PC-3 (cell line): Measurements from ENCODE around the gene REEP6.

Experiments used
- EZH2 ChIP-seq: fragments of 300-600 bp; sonication (generic); IDR thresholded peaks from one replicate; pipeline ENCODE4 v1.6.1; 2017; ENCODE audit warnings: antibody characterized with exemption, mild to moderate bottlenecking, low read length; ENCODE audit not compliant: unreplicated experiment
- EZH2phosphoT487 ChIP-seq: fragments of 300-600 bp; sonication (generic); IDR thresholded peaks from 2 replicates; pipeline ENCODE4 v1.6.1; 2018; ENCODE audit warnings: mild to moderate bottlenecking, antibody characterized with exemption, low read length, borderline replicate concordance
- TF ChIP-seq, protein P1 (sequence below): fragments of 300-600 bp; sonication (generic); conservative IDR thresholded peaks from 2 replicates; pipeline ENCODE4 v1.5.1; 2017; ENCODE audit warnings: antibody characterized with exemption, low read depth, mild to moderate bottlenecking, low read length

DNA sequence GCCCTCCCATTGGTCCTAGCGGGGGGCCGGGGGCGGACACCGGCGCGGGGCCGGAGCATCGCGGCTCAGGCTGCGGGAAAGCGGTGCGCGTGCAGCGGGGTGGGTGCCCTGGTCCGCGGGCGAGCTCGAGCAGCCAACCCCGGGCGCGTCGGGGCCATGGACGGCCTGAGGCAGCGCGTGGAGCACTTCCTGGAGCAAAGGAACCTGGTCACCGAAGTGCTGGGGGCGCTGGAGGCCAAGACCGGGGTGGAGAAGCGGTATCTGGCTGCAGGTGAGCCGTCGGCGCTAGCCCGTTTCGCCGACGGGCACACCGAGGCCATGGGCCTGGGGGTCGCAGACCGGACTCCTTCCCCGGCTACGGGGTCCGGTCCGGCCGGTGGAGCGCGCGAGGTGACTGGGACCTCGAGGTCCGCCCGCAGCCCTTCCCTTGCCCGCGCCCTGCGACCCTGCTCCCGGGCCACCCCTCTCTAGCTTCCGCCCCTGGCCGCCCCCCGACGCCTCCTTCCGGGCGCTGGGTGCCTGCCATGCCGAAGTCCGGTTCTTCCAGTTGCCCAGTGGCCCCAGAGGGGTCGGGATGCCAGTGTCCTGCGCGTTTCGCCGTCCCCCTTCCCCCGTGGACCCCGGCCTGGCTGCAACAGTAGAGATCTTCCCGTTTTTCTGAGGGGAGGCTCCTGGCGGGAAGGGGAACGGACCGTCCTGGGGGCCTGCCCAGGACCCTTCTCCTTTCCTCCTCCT is at the start of gene REEP6:
- TF ChIP-seq, protein P1, sequence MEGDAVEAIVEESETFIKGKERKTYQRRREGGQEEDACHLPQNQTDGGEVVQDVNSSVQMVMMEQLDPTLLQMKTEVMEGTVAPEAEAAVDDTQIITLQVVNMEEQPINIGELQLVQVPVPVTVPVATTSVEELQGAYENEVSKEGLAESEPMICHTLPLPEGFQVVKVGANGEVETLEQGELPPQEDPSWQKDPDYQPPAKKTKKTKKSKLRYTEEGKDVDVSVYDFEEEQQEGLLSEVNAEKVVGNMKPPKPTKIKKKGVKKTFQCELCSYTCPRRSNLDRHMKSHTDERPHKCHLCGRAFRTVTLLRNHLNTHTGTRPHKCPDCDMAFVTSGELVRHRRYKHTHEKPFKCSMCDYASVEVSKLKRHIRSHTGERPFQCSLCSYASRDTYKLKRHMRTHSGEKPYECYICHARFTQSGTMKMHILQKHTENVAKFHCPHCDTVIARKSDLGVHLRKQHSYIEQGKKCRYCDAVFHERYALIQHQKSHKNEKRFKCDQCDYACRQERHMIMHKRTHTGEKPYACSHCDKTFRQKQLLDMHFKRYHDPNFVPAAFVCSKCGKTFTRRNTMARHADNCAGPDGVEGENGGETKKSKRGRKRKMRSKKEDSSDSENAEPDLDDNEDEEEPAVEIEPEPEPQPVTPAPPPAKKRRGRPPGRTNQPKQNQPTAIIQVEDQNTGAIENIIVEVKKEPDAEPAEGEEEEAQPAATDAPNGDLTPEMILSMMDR: no peak
- no peak for TF ChIP-seq EZH2
- no peak for TF ChIP-seq EZH2phosphoT487
